Gastroesophageal sphincter (tissue), 4 donors: ENCODE results near the gene LEO1. TPM values are rescaled to one million over a fixed set of nuclear protein-coding genes. Genes with fewer than 3 reads are reported as not detected.

Experiments
- ATAC-seq: fragments of 150-250 bp; one replicate; pipeline ENCODE4 v1.9.1; 2016; ENCODE audit warnings: mild to moderate bottlenecking, moderate library complexity
- H3K27ac ChIP-seq, 4 donors: fragments of 200-600 bp; sonication (generic) in 3 of 4; 1 replicate in 3 of 4; 2 replicates in 1 of 4; pipeline ENCODE4 v1.5.1; 2016 to 2019
- H3K27me3 ChIP-seq: fragments of 200-600 bp; sonication (generic); one replicate; pipeline ENCODE4 v1.5.1; 2019
- H3K36me3 ChIP-seq, 2 donors: fragments of 200-600 bp; sonication (generic); one replicate each; pipeline ENCODE4 v1.5.1; 2019; ENCODE audit warnings: control low read depth in 1 of 2
- H3K4me1 ChIP-seq, 3 donors: fragments of 200-600 bp; sonication (generic); 1 replicate in 2 of 3; 2 replicates in 1 of 3; pipeline ENCODE4 v1.5.1; 2016 to 2019; ENCODE audit warnings: control low read depth in 2 of 3
- H3K4me3 ChIP-seq, 2 donors: fragments of 200-600 bp; sonication (generic); one replicate each; pipeline ENCODE4 v1.5.1; 2019; ENCODE audit warnings: mild to moderate bottlenecking in 1 of 2, moderate library complexity in 1 of 2
- H3K9me3 ChIP-seq, 3 donors: fragments of 200-600 bp; sonication (generic); one replicate each; pipeline ENCODE4 v1.5.1; 2017 to 2019; ENCODE audit warnings: control low read depth in 2 of 3
- CTCF ChIP-seq, 4 experiments: fragments of 200-600 bp in 2 of 4; fragments of 450-650 bp in 2 of 4; sonication (generic) in 1 of 4; IDR thresholded peaks; one replicate each; pipeline ENCODE4 v1.5.1; 2017 to 2019; ENCODE audit warnings: antibody characterized with exemption in 4 of 4, mild to moderate bottlenecking in 2 of 4, moderate library complexity in 2 of 4
- EP300 ChIP-seq: sonication (generic); formaldehyde crosslinking; IDR thresholded peaks from one replicate; pipeline ENCODE4 v1.6.1; 2017; ENCODE audit warnings: antibody characterized with exemption, mild to moderate bottlenecking
- POLR2A ChIP-seq, 2 donors: fragments of 450-650 bp; IDR thresholded peaks; one replicate each; pipeline ENCODE4 v1.6.1; 2017; ENCODE audit warnings: antibody characterized with exemption in 2 of 2, mild to moderate bottlenecking in 2 of 2, moderate library complexity in 1 of 2
- POLR2AphosphoS5 ChIP-seq: sonication (generic); formaldehyde crosslinking; IDR thresholded peaks from one replicate; pipeline ENCODE4 v1.6.1; 2017; ENCODE audit warnings: antibody characterized with exemption
- WGBS, 2 donors: methylation state at CpG; one replicate each; pipeline ENCODE4 v1.1.5; 2018; ENCODE audit warnings: low coverage in 1 of 2; 5-methylcytosine and 5-hydroxymethylcytosine counted together
- total RNA-seq, 4 donors: library from RNA; depleted of rRNA; stranded (reverse); fragments of >200 nt; gene quantifications; one replicate each; pipeline ENCODE4 v1.1.0, GENCODE V29; 2016

LEO1 gene
- total RNA-seq, 4 donors from 2014 or later: 11.7 to 15.7 (median 13.2) TPM

- Histone ChIP-seq H3K27me3 (no peaks in the 10 kb centered on the region), H3K27ac (no peak overlapping the region), H3K9me3 (no peaks in the 10 kb centered on the region), H3K36me3 (no peaks in the 10 kb centered on the region), H3K4me3 (no peak overlapping the region), H3K4me1 (peaks cover 0 to 12% (median 0%) of the 10 kb centered on the region in 3 donors)
- WGBS, 2 donors: 14 to 50% methylated on average over 1 of the region's 2 CpGs
- ATAC-seq: no peak
- TF ChIP-seq POLR2AphosphoS5 (no peak), POLR2A (IDR thresholded peaks at IDR 0.05) (no peak), EP300 (no peak), CTCF (IDR thresholded peaks at IDR 0.05) (no peak)
These were observed 37.3 kb upstream of the LEO1 start for GRCh38 chr15:52008698-52009434.

- ATAC-seq: no peak
- H3K27ac ChIP-seq: no peak overlapping the region
- no peaks in the 10 kb centered on the region for H3K36me3 ChIP-seq
- 84 to 90% methylated on average over 5 of the region's 5 CpGs for WGBS, 2 donors
- peaks cover 0 to 12% (median 0%) of the 10 kb centered on the region in 3 donors for H3K4me1 ChIP-seq
- no peak for TF ChIP-seq CTCF (IDR thresholded peaks at IDR 0.05)
- TF ChIP-seq POLR2AphosphoS5: no peak
- no peak for TF ChIP-seq EP300
- no peaks in the 10 kb centered on the region for H3K27me3 ChIP-seq
- H3K4me3 ChIP-seq: no peak overlapping the region
- no peaks in the 10 kb centered on the region for H3K9me3 ChIP-seq
These were observed 36.8 kb upstream of the LEO1 start for GRCh38 chr15:52008359-52008697.

GRCh38 chr15:52006702-52007340, 35.2 kb upstream of the LEO1 start:
- H3K27me3 ChIP-seq: no peaks in the 10 kb centered on the region
- WGBS, 2 donors: 77 to 87% methylated on average over 2 to 3 of the region's 3 CpGs
- TF ChIP-seq CTCF (IDR thresholded peaks at IDR 0.05) (no peak), POLR2A (IDR thresholded peaks at IDR 0.05) (no peak), POLR2AphosphoS5 (no peak), EP300 (no peak)
- H3K4me1 ChIP-seq: peaks cover 0 to 4% (median 0%) of the 10 kb centered on the region in 3 donors
- ATAC-seq: no peak
- H3K9me3 ChIP-seq: no peaks in the 10 kb centered on the region
- H3K36me3 ChIP-seq: no peaks in the 10 kb centered on the region
- H3K4me3 ChIP-seq: no peak overlapping the region
- H3K27ac ChIP-seq: no peak overlapping the region

- Histone ChIP-seq H3K9me3 (no peaks in the 10 kb centered on the region), H3K27me3 (no peaks in the 10 kb centered on the region), H3K36me3 (no peaks in the 10 kb centered on the region), H3K4me1 (no peaks in the 10 kb centered on the region), H3K27ac (no peak overlapping the region), H3K4me3 (no peak overlapping the region)
- TF ChIP-seq POLR2AphosphoS5 (no peak), EP300 (no peak), CTCF (IDR thresholded peaks at IDR 0.05) (no peak), POLR2A (IDR thresholded peaks at IDR 0.05) (no peak)
- 74 to 83% methylated on average over 4 to 5 of the region's 5 CpGs for WGBS, 2 donors
- ATAC-seq: no peak
These were observed 34.4 kb upstream of the LEO1 start for GRCh38 chr15:52005748-52006701.
